NOMO-1 treated with dmso at 0.1 percent for 144 hours (cell line): ENCODE measurements around the gene RTN4IP1.

Experiments used
- DNase-seq: peaks from one replicate; lab custom pipeline; 2025; ENCODE audit not compliant: unreplicated experiment; lab: John Stamatoyannopoulos, UW

RTN4IP1 gene, protein sequence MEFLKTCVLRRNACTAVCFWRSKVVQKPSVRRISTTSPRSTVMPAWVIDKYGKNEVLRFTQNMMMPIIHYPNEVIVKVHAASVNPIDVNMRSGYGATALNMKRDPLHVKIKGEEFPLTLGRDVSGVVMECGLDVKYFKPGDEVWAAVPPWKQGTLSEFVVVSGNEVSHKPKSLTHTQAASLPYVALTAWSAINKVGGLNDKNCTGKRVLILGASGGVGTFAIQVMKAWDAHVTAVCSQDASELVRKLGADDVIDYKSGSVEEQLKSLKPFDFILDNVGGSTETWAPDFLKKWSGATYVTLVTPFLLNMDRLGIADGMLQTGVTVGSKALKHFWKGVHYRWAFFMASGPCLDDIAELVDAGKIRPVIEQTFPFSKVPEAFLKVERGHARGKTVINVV

DNA sequence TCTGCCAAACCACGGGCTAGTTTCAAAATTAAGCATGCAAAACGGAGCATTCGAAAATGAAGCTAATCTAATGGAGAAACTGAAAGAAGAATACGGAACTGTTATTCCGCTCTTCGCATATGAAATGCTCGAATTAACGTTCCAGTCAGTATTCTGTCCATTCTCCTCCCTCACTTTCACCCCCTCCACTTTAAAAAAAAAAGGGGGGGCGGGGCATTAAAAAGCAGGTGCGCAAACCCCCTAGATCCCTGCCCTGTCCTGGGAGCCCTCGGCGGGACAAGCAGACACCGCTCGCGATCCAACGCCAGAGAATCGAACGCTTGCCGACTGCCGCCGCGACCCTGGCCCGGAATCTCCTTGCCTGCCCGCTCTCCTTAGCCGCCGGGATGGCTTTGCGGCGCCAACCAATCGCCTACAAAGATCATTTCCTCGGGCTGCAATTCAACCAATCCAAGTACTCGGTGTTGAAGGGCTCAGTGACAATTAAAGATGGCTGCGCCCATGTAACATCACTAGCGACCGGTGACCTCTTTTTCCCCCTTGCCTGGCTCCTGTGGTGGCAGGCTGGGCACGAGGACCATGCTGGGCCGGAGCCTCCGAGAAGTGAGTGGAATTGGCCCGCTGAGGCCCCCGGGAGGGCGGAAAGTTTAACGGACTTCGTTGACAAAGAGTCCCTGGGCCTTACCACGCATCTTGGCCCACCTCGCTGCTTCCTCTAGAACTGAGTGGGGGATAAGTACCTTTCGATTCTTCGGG is at the start of gene RTN4IP1, which contains the start of gene QRSL1:
Gene RTN4IP1 (minus strand): TSS at position 396 of the 756 bp plus-strand sequence. CDS start 477 bp downstream, outside the sequence.
Gene QRSL1 (plus strand): TSS at position 476 of the 756 bp plus-strand sequence. CDS start 104 bp downstream, at position 580.
- DNase-seq = peak; percentile 94

DNA sequence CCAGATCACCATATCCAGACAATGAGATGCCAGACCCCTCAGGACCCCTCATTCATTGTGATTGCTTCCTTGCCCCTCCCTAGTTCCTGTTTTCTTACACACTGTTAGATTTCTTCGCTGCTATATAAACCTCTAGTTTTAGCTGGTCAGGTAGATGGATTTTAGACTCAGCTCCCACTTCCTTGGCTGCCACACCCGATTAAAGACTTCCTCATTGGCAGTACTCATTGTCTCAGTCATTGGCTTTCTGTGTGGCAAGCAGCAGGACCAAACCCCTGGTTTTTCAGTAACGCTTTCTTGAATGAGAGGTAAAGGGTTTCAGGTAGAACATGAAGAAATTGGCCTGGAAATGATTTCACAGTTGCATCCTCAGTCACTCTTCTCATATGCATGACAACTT is 48.0 kb upstream of the RTN4IP1 start:
- no peak for DNase-seq

DNA sequence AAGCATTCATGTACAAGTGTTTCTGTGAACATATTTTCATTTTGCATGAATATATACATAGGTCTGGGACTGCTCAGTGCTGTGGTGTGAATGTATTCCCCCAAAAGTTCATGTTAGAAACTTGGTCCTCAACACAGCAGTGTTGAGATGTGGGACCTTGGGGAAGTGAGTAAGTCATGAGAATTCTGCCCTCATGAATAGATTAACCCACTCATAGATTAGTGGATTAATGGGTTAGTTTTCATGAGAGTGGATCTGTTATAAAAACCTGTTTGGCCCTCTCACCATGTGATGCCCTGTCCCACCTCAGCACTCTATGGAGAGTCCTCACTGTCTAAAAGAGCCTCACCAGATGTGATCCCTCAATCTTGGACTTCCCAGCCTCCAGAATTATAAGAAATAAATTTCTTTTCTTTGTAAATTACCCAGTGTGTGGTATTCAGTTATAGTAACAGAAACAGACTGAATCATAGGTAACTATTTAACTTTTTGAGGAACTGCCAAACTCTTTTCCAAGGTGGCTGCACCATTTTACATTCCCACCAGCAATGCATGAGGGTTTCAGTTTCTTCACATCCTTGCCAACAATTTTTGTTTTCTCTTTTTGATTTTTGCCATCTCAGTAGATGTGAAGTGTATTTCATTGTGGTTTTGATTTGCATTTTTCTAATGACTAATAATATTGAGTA is 45.4 kb upstream of the RTN4IP1 start:
- DNase-seq = no peak

DNA sequence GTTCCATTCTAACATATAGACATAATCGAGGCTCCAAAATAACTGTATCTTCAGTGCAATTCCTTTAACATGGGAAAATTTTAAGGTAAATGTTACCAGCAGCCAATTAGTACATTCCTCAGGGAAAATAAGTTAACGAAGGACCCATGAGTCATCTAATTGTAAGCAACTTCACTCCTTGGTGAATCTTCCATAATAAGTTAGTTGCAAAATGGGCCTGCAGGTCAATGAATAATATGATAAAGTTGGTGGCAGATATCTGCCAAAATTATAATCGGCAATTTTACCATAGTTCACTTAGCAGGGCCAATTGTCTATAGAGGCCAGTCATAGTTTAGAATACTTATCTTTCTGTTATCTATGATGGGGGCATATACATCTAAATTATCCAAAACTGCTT is 42.4 kb upstream of the RTN4IP1 start:
- no peak for DNase-seq

DNA sequence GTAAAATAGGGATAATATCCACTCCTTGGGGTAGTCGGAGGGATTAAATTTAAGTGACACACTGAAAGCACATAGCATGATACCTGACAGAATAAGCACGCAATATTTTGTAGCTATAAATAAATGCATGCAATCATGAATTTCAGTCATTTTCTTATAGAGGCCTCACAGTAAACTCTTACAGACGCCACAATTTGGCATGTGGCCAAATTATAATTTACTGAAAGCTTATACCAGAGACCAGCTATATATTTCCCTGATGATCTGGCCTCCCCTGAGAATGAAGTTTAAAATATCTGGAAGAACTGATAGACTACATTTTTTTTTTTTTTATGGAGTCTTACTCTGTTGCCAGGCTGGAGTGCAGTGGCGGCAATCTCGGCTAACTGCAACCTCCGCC is 40.9 kb upstream of the RTN4IP1 start:
- no peak for DNase-seq

DNA sequence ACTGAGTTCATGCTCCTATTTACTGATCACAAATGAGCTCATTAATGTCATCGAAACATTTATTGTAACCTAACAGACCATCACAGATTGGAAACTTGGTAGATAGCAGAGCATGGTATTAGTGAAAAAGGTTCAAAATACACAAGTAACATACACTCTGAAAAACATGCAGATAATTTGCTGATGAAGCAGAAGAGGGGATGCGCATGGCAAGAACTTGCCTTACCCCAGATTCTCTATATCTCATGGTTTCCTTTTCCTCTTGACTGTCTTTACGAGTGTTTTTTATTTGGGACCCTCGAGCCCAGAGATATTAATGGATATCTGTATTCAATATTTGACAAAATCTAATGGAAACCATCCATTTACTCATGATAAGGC is 37.7 kb upstream of the RTN4IP1 start:
- no peak for DNase-seq

DNA sequence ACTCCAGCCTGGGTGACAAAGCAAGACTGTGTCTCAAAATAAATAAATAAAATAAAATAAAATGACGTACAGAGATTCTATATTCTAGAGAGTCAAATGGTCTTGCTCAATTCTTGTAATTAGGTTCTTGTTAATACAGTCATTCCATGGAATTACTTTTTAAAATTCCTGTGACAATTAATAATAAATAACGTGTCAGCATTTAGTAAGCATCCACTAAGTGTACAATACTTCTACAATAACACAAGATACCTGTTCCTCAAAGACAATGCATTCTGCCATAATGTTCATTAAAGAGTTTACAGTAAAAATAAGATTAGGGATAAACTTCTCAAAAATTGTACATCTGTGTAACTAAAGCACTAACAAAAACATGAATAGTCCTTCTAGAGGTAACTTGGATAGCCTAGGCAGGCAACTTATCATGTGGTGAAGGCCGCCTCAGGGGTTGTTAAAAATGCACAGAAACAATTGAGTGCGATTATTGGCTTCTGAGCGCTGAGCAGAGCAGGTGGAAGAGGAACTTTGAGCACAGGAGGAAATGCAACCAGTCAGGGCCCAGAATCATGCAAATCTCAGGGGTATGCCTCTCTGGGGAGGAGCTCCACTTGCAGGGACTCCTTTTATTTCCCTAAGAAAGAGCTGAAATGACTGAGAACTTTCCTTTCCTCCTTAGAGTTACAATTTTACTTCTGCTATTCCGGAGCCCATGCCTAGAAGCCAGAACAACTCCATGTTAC is 37.2 kb upstream of the RTN4IP1 start:
- DNase-seq = peak; percentile 73

DNA sequence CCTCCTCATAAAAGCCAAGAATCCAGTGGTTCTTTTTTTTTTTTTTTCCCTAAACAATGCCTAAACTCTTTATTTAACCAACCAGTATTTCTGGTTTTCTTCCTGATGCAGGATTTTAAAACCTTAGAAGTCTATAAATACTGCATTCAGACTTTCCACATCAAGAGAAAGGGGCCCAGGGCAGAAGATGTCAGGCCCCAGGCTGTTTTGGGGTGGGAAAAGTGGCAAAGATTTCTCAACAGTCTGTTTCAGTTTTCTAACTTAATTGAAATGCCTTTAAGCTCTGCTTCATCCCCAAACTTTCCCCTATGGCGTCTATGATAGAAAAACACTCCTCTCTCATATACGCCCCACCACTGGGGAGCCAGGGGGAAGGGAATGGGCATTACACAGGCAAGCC is 33.2 kb upstream of the RTN4IP1 start:
- no peak for DNase-seq

DNA sequence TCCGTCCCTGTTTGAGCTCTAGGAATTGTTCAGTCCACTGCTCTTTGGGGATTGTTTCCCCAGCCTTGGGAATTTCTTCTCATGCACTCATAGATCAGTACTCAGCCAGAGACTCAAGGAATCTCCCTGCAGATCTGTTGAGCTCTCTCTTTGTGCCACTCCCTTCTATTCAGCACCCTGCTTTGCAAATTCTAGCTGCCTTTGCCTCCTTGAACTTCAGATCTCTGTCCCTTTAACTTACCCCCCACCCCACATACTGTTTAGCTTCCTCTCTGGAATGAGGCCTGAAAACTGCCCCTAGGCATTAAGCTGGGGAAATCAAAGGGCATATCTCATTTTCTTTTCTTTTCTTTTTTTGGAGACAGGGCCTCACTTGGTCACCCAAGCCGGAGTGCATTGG is 30.6 kb upstream of the RTN4IP1 start:
- no peak for DNase-seq

DNA sequence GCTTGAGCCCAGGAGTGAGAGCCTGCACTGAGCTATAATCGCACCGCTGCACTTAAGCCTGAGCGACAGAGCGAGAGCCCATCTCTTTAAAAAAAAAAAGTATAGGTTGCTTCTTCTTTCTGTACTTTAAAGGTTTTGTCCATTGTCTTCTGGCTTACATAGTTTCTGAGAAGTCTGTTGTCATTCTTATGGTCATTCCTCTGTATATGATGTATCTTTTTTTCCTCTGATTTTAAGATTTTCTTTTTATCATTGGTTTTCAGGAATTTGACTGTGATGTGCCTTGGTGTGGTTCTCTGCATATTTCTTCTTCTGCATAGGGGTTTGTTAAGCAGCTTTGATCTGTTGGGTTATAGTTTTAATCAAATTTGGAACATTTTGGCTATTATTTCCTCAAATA is 29.2 kb upstream of the RTN4IP1 start:
- DNase-seq = no peak

DNA sequence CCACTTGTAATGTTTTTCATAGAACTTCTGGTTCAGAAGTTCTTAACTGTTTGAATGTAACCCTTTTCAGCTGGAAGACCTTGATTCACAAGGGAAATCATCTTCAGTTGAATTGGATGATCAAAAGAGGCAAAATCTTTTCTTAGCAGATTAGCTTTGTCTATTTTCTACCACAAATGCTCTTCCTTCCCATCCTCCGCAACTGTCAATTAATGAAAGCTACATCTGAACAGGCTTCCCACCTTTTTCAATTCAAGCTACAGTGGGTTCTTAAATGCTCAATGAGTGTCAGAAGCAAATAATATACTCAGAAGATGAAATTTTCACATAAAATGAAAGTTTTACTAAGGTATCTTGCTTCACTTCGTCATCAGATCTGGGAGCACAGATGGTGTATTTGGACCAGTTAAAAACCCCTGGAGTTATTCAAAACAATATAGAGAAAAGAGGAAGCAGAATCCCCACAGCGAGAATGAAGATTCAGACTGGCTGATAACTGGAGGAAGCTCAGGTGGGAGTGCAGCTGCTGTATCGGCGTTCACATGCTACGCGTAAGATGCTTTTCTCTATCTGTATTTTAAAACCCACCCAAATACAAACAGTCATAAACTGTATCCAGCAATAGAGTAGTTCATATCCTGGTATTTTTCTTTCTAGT is 19.5 kb upstream of the RTN4IP1 start:
- DNase-seq = no peak

DNA sequence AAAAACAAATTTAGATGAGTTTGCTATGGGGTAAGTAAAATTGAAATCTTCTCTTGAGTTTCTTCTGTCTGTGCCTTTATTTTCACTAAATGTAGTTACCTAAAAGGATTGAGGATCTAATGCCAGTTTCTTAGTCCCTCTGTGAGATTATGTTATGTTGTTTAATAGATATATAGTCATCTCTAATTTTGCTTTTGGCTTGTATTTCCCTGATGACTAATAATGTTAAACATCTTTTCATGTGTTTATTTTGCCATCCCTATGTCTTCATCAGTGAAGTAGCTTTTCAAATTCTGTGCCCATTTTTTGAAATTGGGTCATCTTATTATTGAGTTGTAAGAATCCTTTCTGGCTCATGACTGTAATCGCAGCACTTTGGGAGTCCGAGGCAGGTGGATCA is 13.8 kb upstream of the RTN4IP1 start:
- no peak for DNase-seq

DNA sequence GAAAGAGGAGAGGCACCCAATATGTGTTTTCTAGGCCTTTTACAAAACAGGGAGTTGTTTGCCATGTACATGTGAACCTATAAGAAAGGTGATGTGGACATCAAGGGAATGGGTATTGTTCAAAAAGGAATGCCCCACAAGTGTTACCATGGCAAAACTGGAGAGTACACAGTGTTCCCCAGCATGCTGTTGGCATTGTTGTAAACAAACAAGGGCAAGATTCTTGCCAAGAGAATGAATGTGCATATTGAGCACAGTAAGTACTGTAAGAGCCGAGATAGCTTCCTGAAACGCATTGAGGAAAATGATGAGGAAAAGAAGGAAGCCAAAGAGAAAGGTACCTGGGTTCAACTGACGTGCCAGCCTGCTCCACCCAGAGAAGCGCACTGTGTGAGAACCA is 13.2 kb upstream of the RTN4IP1 start:
- DNase-seq = no peak

DNA sequence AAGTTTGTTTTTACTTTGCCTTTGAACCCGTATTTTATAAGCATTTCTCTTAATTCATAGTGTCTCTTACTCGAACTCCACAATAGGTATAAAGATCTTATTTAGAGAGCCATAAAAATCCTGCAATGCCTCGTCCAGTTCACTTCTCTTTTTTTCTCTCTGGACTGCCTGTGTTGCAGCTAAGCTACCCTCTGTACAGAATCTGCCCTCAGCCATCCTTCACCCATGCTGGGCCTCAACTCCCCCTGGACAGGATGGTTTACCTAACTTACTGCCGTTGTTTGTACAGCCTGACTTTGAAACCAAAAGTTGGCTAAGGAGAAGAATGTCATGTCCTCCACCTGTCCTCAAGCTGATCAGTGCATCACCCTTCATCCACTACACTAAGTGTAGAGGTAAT is 10.5 kb upstream of the RTN4IP1 start:
- DNase-seq = no peak

DNA sequence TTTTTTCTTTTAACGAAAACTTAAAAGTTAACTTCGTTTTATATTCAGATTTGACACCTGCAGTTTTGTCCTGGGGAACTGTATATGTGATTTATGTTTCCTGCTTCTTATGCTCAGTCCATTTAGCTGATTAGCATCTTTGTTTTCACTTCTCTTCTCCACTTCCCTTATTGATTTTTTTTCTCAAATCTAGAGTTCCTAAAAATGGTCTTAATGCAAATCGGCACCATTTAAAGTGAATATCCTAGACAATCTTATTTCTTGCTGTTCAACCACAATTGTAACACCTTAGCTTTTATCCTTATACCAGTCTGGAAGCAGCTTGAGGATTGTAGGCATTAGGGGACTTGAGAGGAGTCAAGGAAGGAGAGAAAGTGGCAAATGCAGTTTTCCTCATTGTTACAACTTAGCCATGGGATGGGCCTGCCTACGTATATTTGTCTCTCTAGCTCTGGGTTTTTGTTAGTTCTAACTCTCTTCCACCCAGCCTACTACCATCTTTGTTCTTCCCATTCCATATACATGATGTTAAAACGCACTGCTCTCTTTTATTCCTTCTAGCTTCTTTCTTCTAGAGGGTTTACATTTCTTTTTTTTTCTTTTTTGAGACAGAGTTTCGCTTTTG is 8.5 kb upstream of the RTN4IP1 start:
- peak; percentile 71 for DNase-seq

DNA sequence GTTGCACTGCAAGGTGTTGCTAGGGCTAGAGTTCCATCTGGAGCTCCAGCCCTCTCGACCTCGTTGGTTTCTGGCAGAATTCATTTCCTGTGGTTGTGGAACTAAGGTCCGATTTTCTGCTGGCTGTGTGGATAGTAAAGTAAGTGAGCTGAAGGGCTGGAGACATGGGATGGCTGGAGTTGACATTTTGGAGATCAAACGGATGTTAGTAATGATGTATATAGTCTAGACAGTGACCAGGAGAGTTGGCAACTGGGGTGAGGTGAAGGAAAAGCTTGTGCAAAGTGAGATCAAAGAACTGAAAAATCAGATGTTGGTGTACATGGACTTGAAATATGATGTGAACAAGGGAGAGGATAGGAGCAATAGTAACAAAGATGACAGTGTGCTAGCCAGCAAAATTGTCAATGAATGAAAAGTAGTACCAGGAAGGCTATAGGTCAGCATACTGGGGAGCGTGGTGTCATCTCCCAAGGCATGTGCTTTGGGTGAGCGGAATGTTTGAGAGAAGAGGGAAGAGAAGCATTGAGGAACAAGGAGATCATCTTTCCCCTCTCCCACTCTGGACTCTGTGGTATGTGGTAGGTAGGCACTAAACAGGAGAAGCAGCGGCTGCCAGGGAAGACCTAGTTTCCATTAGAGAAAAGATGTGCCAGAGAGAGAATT is 7.9 kb upstream of the RTN4IP1 start:
- DNase-seq = no peak

DNA sequence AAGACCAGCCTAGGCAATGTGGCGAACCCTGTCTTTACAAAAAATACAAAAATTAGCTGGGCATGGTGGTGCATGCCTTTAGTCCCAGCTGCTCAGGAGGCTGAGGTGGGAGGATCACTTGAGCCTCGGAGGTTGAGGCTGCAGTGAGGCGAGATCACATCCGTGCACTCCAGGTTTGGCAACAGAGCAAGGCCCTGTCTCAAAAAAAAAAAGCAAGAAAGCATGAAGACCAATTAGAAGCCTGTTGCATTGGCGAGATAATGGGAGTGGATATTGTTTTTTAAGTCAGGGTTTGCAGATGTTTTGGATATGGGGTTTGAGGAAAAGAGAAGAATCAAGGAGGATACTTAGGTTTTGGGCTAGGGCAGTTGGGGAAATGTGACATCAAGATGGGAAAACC is 5.3 kb upstream of the RTN4IP1 start:
- DNase-seq = no peak

DNA sequence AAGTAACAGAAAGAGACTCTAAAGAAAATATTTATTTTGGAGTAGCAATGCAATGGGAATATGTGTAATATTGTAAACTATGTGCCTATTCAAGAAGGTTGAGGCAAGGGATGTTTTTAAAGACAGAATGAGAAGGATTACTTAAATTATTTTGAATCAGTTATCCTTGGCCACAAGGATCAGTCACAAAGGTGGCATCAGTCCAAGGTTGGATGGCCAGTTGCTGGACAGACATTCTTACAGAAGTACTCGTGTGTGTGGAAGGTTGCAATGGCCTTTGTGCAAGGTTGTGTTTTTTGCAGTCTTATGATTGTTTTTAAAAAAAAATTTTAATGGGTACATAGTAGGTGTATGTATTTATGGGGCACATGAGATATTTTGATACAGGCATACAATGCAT is 2.0 kb upstream of the RTN4IP1 start:
- no peak for DNase-seq

DNA sequence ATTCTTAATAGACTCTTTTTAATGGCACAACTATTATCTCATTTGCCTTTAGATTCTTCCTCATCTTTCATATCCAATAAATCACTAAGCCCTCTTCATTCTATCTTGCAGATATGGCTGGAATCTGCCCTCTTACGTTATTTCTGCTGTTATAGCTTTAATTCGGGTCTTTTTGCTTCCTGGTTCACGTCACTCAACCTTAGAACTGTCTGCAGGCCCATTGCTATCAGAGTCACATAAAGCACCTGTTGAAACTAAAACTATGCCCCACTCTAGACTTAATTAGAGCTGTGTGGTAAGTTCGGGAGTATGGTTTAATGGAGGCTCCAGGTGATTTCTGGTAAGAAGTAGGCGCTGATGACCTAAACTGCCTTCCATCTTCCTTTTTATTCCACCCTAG is 1.1 kb upstream of the RTN4IP1 start:
- no peak for DNase-seq

DNA sequence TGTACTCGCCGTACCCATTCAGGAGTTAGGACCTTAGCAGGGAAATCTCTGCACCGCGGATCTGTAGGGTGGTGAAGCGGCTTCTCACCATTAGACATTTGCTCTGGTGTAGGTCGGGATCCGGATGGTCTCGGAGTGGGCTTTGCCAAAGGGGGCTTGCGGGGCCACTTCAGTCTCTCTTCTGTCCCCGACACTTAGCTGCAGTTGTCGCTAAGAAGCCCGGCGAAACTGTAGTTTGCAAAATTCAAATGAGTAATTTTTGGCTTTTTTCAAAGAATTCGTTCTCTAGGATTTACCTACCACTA is 513 bp upstream of the RTN4IP1 start:
- no peak for DNase-seq
